HG03175 (cell line): ENCODE data around the gene BCAR1.
"Not testable (repeated sequence)": the region's sequence is repeated elsewhere in the genome, so short reads cannot be mapped to it uniquely, and the experiment has no call there.

Experiments
- ATAC-seq: cut with Tn5 transposase; IDR thresholded peaks from one replicate; pipeline ENCODE4 v1.9.1; 2021; ENCODE audit warnings: mild to moderate bottlenecking, moderate library complexity; ENCODE audit not compliant: unreplicated experiment

Gene BCAR1

GRCh38 chr16:75225678-75226515 is 25.5 kb downstream of the BCAR1 start:
- no peak for ATAC-seq

GRCh38 chr16:75225092-75225491 is 26.3 kb downstream of the BCAR1 start:
- ATAC-seq = no peak

DNA sequence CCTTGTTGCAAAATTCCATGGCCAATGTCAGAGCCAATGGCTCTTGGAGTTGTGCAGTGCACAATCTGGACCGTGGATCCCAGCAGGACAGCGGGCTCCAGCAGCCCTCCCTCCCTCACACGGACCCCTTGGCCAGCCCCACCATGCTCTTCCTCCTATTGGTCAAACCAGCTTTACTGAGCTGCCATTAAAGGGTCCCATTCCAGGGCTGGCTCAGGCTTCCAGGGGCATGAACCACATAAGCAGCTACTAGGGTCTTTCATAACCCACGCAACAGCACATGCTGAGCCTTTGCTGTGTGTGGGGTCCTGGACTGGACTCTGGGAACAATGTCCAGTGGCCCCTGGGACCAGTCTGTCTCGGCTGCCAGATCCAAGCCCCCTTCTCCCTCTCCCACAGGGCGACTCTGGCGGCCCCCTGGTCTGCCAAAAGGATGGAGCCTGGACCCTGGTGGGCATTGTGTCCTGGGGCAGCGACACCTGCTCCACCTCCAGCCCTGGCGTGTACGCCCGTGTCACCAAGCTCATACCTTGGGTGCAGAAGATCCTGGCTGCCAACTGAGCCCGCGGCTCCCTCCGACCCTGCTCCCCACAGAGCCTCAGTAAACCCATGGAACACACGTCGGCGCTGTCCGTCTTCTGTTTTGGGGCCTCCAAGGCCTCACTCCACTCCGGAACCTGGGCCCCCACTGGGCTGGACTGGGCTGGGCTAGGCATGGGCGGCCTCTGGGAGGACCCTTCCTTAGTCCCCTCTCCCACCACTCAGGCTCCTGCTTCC is 26.9 kb downstream of the BCAR1 start:
- no peak for ATAC-seq

- not testable (repeated sequence) for ATAC-seq
Measured at GRCh38 chr16:75223129-75223528, 28.3 kb downstream of the BCAR1 start.

- no peak for ATAC-seq
Measured at GRCh38 chr16:75222271-75222783, 29.1 kb downstream of the BCAR1 start.

- no peak for ATAC-seq
Measured at GRCh38 chr16:75219838-75220237, 31.6 kb downstream of the BCAR1 start.

DNA sequence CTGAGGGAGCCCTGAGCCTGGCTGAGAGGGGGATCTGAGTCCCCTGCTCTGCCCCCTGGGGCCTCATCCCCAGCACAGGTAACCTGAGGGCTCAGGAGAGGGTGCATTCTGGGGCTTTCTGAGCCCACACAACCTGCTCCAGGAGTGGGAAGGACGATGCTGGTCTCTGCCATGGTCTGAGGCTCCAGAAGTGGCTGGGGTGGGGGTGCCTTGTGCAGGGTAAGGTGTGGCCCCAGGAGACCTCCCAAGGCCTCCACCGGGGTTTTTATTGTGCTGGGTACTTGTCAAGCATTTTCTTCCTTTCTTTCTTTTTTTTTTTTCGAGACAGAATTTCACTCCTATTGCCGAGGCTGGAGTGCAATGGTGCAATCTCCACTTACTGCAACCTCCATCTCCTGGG is 32.3 kb downstream of the BCAR1 start:
- ATAC-seq = no peak

DNA sequence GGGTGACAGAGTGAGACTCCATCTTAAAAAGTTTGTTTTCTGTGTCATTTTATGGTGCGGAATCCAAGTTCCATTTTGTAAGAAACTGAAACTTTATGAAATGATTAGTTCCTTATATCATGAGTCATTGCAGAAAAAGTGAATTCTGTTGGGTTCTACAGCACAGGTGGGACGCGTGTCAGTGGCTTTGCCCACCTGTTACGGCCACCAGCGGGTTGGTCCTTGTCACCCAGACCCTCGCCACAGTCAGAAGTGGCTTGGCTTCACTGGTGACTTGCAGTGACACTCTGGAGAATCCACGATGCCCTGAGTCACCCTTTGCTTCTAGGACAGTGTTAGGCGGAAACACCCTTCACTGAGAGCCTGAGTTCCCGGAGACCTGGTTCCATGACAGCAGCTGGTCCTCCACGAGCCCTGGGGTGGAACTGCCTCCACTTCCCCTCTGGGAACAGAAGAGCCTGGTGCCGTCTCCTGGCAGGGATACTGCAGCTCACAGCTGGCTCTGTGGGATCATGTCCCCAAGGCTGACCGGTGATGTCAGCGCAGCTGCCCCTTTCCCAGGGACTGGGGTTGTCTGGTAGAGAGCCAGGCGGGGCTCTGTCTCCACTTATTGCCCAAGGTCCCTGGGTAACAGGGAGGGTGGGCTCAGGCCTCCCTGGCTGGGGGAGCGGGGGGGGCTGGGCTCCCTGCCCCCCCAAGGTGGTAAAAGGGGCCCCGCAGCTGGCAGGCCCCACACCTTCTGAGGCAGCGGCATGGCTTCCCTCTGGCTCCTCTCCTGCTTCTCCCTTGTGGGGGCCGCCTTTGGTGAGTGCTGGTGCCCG is 33.0 kb downstream of the BCAR1 start, which contains the start of gene CTRB1:
Gene CTRB1 (plus strand): TSS at position 733 of the 821 bp plus-strand sequence. CDS start 20 bp downstream, at position 753.
- ATAC-seq = peak; percentile 78

- ATAC-seq = no peak
Measured at GRCh38 chr16:75217389-75217851, 34.0 kb downstream of the BCAR1 start.

DNA sequence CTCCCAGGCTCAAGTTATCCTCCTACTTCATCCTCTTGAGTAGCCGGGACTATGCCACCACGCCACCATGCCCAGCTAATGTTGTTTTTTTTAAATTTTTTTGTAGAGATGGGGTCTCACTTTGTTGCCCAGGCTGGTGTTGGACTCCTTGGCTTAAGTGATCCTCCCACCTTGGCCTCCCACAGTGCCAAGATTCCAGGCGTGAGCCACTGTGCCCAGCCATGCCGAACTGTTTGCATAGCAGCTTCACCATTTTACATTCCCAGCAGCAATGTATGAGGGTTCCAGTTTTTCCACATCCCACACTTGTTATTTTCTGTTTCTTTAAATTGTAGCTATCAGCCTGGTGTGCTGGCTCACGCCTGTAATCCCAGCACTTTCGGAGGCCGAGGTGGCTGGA is 34.8 kb downstream of the BCAR1 start:
- no peak for ATAC-seq

GRCh38 chr16:75216127-75216526 is 35.3 kb downstream of the BCAR1 start:
- ATAC-seq = no peak

DNA sequence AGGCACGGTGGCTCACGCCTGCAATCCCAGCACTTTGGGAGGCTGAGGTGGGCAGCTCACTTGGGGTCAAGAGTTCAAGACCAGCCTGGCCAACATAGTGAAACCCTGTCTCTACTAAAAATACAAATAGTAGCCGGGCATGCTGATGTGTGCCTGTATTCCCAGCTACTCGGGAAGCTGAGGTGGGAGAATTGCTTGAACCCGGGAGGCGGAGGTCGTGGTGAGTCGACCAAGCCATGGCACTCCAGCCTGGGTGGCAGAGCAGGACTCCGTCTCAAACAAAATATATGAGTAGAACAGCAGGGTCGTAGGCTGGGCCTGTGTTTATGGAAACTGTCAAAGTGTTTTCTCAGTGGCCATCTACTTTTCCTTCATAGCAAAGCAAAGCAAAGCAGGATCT is 40.1 kb downstream of the BCAR1 start:
- not testable (repeated sequence) for ATAC-seq

DNA sequence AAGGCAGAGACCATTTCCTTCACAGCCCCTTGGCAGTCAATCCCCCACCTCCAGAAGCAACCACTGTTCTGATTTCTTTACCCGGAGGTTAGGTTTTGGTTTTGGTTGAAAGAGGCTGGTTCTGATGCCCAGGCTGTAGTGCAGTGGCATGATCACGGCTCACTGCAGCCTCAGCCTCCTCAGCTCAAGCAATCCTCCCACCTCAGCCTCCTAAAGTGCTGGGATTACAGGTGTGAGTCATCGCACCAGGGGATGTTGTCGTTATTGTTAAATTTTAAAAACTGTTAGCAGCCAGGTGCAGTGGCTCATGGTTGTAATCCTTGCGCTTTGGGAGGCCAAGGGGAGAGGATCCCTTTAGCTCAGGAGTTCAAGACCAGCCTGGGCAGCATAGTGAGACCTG is 41.5 kb downstream of the BCAR1 start:
- no peak for ATAC-seq

- ATAC-seq = not testable (repeated sequence)
Measured at GRCh38 chr16:75209514-75209913, 41.9 kb downstream of the BCAR1 start.

- no peak for ATAC-seq
Measured at GRCh38 chr16:75208861-75209505, 42.4 kb downstream of the BCAR1 start.

DNA sequence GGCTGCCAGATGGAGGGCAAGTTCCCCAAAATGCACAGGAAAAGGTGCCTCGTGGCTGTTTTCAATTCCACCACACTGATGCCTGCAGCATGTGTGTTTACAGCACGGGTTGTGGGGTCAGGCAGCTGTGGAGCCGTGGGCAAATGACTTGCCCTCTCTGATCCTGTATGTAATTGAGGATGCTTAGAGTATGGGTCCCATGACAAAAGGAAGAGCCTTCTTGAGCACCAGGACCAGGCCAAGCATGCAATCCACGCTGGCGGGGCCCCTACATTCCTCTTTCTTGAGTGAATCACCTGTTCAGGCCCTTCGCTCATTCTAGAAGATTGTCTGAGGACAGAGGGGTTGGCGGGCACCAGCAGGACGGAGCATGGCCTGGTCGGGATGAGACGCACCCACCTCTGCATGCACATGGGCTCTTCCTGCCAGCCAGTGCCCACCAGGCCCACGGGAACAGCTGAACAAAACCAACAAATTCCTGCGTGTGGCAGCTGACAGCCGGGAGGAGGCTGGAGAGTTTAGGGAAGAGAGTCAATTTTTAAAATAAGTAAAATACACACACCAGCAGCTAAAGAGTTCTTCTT is 43.1 kb downstream of the BCAR1 start:
- no peak for ATAC-seq

GRCh38 chr16:75207831-75208230 is 43.6 kb downstream of the BCAR1 start:
- ATAC-seq = no peak

DNA sequence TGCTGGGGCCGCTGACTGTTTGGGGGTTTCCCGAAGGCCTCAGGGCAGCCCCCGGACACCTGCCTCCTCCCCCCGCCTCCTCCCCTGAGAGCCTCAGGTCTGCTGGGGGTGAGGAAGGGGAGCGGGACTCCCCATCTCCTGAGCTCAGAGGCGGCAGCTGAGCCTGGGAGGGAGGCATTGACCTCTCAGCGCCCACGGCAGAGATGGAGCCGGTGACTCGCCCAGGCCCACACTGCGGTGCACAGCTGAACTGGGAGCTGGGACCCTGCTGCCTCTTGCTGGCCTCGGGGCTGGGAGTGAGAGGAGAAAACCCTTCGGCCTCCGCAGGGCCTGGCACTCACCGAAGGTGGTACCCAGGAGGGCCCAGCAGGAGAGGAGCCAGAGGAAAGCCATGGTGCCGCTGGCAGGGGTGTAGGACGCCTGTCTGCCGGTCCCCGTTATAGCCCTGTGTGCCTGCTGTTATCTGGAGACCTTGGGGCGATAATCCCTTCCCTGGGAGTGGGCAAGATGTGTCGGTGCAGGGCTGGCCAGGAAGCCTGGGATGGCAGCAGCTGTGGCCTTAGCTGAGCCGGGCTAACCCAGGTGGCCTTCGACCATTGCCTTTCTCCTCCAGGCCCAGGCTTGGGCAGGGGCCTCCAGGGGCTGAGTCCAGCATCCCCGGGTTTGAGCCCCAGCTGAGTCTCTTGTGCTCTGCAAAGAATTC is 44.5 kb downstream of the BCAR1 start, which contains the start of gene CTRB2:
Gene CTRB2 (minus strand): TSS at position 413 of the 703 bp plus-strand sequence. CDS start 20 bp downstream, at position 393.
- ATAC-seq = no peak
